Measurements from ENCODE around the gene SLC25A2.
"Not testable (repeated sequence)": the region's sequence is repeated elsewhere in the genome, so short reads cannot be mapped to it uniquely, and the experiment has no call there.

Gene SLC25A2

GRCh38 chr5:141316963-141317362, 13.1 kb upstream of the SLC25A2 start:
- not testable (repeated sequence) for DNase-seq (ENCODE audit: low read depth, low spot score)

GRCh38 chr5:141313711-141314110, 9.9 kb upstream of the SLC25A2 start:
- no peak for DNase-seq (ENCODE audit: low read depth, low spot score)

GRCh38 chr5:141306630-141307029, 2.8 kb upstream of the SLC25A2 start:
- no peak for DNase-seq (ENCODE audit: low read depth, low spot score)

- no peak for DNase-seq (ENCODE audit: low read depth, low spot score)
These were observed 5.5 kb downstream of the SLC25A2 start for GRCh38 chr5:141298376-141298775.

GRCh38 chr5:141272906-141273305, 30.9 kb downstream of the SLC25A2 start:
- no peak for DNase-seq (ENCODE audit: low read depth, low spot score)

- DNase-seq (ENCODE audit: low read depth, low spot score): no peak
These were observed 34.7 kb downstream of the SLC25A2 start for GRCh38 chr5:141269195-141269594.

- DNase-seq (ENCODE audit: low read depth, low spot score): no peak
These were observed 42.7 kb downstream of the SLC25A2 start for GRCh38 chr5:141261238-141261546.

DNA sequence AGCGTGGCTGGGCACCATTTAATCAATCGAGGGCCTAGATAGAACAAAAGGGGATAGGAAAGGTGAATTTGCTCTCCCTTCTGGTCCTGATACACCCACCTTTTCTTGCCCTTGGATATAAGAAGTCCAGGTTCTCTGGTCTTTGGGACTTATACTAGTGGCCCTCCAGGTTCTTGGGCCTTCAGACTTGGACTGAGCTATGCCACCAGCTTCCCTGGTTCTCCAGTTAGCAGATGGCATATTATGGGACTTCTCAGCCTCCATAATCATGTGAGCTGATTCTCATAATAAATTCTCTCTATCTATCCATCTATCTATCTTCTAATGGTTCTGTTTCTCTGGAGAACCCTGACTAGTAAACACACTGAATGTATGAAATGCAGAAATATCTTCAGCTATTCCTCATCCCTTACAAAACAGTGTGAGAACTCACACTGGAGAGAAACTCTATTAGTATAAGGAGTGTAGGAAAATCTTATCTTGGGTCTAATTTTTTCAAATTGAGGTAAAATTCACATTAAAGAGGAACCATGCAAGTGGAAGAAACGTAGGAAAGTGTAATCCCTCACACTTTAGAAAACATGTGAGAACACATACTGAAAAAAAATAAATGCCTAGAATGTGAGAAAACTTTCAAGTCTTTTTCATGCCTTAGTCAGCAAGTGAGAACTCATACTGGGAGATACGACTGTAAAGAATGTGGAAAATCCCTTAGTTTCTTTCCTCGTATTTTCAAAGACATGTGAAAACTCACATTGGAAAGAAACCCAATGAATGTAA, 43.2 kb downstream of the SLC25A2 start:
- no peak for DNase-seq (ENCODE audit: low read depth, low spot score)

- no peak for DNase-seq (ENCODE audit: low read depth, low spot score)
These were observed 44.9 kb downstream of the SLC25A2 start for GRCh38 chr5:141258948-141259347.

DNA sequence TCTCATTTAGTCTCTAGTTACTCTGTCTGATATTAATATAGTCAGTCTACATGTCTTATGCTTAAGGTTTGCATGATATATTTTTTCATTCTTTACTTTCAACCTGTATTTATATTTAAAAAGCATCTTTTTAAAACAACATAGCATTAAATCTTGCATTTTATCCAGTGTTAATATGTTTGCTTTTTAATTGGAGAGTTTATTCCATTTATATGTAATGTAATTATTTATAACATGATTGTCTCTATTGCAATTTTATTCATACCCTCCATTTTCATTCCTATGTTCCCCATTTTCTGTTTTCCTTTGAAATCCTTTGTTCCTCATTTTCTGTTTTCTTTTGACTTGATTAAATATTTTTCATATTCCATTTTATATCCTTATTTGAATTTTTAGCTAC, 45.4 kb downstream of the SLC25A2 start:
- no peak for DNase-seq (ENCODE audit: low read depth, low spot score)

Measured in activated CD4-positive, CD25-positive, alpha-beta regulatory T cell treated with anti-CD3 and anti-CD28 coated beads, Interleukin-2, amount 50 U/mL, for 16 hours (primary cell).